Panc1 (cell line): ENCODE data around the gene PPP6R2. TPM values are rescaled to one million over a fixed set of nuclear protein-coding genes. Genes with fewer than 3 reads are reported as not detected.
A peak's percentile ranks its signal among the peaks of the same experiment; 100 is the strongest.

Experiments used
- ATAC-seq: fragments of 200-7000 bp; cut with Tn5 transposase; 2 replicates; pipeline ENCODE4 v1.9.1; 2020; ENCODE audit warnings: mild to moderate bottlenecking, moderate library complexity
- BruUV-seq: library from RNA; stranded (reverse); fragments of 400-500 nt; replicated peaks from 2 replicates; lab custom pipeline; 2021; lab: Mats Ljungman, UMichigan
- CTCF ChIA-PET: fragments of 300-600 bp; sonication (Branson Sonifier 250); formaldehyde crosslinking; loops from one replicate; lab custom pipeline; 2022; ENCODE audit warnings: antibody characterized with exemption; lab: Charles Lee
- POLR2A ChIA-PET: fragments of 300-600 bp; sonication (Branson Sonifier 250); formaldehyde crosslinking; loops from one replicate; lab custom pipeline; 2022; ENCODE audit warnings: antibody characterized with exemption; lab: Charles Lee
- DNase-seq: peaks from one replicate; pipeline ENCODE4 v3.0.0-alpha.2; 2010; ENCODE audit warnings: low read depth, low spot score
- H3K27ac ChIP-seq: 2 replicates; pipeline ENCODE4 v1.5.1; 2011; ENCODE audit warnings: mild to moderate bottlenecking, low read length, inconsistent platforms
- H3K27me3 ChIP-seq: fragments of 200-500 bp; sonication (Bioruptor generic); 2 replicates; pipeline ENCODE4 v1.6.0; 2014; ENCODE audit warnings: low read length, inconsistent platforms; ENCODE audit not compliant: control insufficient read depth, insufficient read depth
- H3K36me3 ChIP-seq: fragments of 200-500 bp; sonication (Bioruptor generic); 2 replicates; pipeline ENCODE4 v1.5.1; 2014; ENCODE audit warnings: inconsistent platforms, mild to moderate bottlenecking, low read length, moderate library complexity; ENCODE audit not compliant: control insufficient read depth, insufficient read depth
- H3K4me1 ChIP-seq: 2 replicates; pipeline ENCODE4 v1.5.1; 2011; ENCODE audit warnings: inconsistent platforms, mild to moderate bottlenecking, low read length, moderate library complexity; ENCODE audit not compliant: control insufficient read depth, insufficient read depth
- H3K4me3 ChIP-seq, 2 experiments: 2 replicates each; pipeline ENCODE4 v1.5.1; 2011 to 2012; ENCODE audit warnings: low read depth in 2 of 2, low read length in 2 of 2, mild to moderate bottlenecking in 2 of 2, inconsistent platforms in 1 of 2, moderate library complexity in 1 of 2
- H3K9me3 ChIP-seq: fragments of 200-500 bp; sonication (Bioruptor generic); 2 replicates; pipeline ENCODE4 v1.5.1; 2014; ENCODE audit warnings: low read depth, mild to moderate bottlenecking, inconsistent platforms, low read length, moderate library complexity; ENCODE audit not compliant: control insufficient read depth, insufficient read depth
- POLR2AphosphoS5 ChIP-seq: IDR thresholded peaks from 2 replicates; pipeline ENCODE4 v1.6.1; 2012; ENCODE audit warnings: mild to moderate bottlenecking, low read depth, low read length, moderate library complexity
- SIN3A ChIP-seq: IDR thresholded peaks from 2 replicates; pipeline ENCODE4 v1.6.1; 2012; ENCODE audit warnings: low read depth, mild to moderate bottlenecking, low read length, moderate library complexity, borderline replicate concordance; ENCODE audit not compliant: insufficient read depth
- TCF7L2 ChIP-seq: IDR thresholded peaks from 2 replicates; pipeline ENCODE4 v1.6.1; 2011; ENCODE audit warnings: mild to moderate bottlenecking, low read depth, low read length, inconsistent platforms
- in situ Hi-C: cut with HindIII; loops from 2 replicates; pipeline ENCODE4 v1.10.0; 2016; ENCODE audit warnings: low sequenced_read_pairs, low pct_unique_long_range_greater_than_20kb
- intact Hi-C: fragments of 100-400 bp; cut with micrococcal nuclease; formaldehyde crosslinking; loops from one replicate; pipeline ENCODE4 v1.10.0; 2022; ENCODE audit not compliant: unreplicated experiment
- total RNA-seq: library from RNA; stranded (reverse); gene quantifications from one replicate; pipeline ENCODE4 v1.2.1, GENCODE V29; 2021; ENCODE audit not compliant: unreplicated experiment
- TF ChIP-seq, protein P1 (sequence below): fragments of 450-650 bp; IDR thresholded peaks from 2 replicates; pipeline ENCODE4 v1.5.1; 2017; ENCODE audit warnings: mild to moderate bottlenecking
- TF ChIP-seq, protein P2 (sequence below), 2 experiments: IDR thresholded peaks; 2 replicates each; pipeline ENCODE4 v1.6.1; 2011 to 2012; ENCODE audit warnings: low read depth in 2 of 2, control low read depth in 1 of 2, low read length in 1 of 2, mild to moderate bottlenecking in 1 of 2, moderate library complexity in 1 of 2; ENCODE audit not compliant: insufficient read depth in 1 of 2

The PPP6R2 gene
- total RNA-seq, 1 experiment from 2014 or later, result 52.8 TPM

DNA sequence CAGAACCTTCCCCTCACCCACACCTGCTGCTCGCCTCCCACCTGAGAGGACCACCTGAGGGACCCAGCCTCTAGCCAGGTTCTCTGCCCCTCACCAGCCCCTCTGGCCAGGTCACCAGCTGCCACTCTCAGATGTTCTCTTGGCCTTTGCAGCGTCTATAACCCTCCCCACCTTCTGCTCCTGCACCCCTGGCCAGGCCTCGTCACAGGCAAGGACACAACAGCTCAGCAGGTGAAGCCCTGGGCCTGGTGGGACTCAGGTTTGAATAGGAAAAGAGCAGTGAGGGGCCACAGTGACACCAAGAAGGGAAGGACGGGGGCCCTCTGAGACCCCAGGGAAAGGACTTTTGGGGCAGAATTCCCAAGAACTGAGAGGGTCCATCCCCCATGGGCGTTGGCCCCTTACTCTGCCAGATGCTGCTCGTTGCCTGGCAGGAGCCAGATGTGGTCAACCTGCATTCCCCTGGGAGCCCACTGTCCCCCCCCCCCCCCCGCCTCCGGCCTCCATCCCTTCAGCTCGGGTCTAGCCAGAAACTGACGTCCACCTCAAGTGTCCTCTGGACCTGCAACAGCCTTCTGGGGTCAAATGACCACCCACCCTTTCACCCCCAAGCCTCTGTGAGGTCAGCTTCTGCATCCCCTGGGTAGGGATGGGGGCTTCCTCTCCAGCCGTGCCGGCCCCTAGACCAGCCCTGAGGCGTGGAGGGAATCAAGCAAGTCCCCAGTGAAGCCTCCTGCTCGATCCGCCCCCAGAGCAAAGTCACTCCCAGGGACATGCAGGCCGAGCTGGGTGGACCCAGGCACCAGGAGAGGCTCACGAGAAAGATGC is 103.0 kb downstream of the PPP6R2 start:
- ChIA-PET POLR2A (no interaction called here), CTCF (no interaction called here)
- intact Hi-C loops (no loop called here), in situ Hi-C loops (no loop called here)
- BruUV-seq, result no TSS peak
- peak overlapping the region; percentile 70; the same call in 1 of the 2 replicates for H3K27ac ChIP-seq
- DNase-seq (no peak), ATAC-seq (peak; percentile 28; the same call in 1 of the 2 replicates)
- H3K4me3 ChIP-seq, result no peak overlapping the region
- H3K9me3 ChIP-seq, result no peaks in the 10 kb centered on the region
- no peaks in the 10 kb centered on the region for H3K27me3 ChIP-seq
- TF ChIP-seq SIN3A (no peak), TCF7L2 (no peak), POLR2AphosphoS5 (no peak; the same call in 1 of the 2 replicates)
- TF ChIP-seq, protein P1, sequence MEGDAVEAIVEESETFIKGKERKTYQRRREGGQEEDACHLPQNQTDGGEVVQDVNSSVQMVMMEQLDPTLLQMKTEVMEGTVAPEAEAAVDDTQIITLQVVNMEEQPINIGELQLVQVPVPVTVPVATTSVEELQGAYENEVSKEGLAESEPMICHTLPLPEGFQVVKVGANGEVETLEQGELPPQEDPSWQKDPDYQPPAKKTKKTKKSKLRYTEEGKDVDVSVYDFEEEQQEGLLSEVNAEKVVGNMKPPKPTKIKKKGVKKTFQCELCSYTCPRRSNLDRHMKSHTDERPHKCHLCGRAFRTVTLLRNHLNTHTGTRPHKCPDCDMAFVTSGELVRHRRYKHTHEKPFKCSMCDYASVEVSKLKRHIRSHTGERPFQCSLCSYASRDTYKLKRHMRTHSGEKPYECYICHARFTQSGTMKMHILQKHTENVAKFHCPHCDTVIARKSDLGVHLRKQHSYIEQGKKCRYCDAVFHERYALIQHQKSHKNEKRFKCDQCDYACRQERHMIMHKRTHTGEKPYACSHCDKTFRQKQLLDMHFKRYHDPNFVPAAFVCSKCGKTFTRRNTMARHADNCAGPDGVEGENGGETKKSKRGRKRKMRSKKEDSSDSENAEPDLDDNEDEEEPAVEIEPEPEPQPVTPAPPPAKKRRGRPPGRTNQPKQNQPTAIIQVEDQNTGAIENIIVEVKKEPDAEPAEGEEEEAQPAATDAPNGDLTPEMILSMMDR, result no peak
- TF ChIP-seq, protein P2, sequence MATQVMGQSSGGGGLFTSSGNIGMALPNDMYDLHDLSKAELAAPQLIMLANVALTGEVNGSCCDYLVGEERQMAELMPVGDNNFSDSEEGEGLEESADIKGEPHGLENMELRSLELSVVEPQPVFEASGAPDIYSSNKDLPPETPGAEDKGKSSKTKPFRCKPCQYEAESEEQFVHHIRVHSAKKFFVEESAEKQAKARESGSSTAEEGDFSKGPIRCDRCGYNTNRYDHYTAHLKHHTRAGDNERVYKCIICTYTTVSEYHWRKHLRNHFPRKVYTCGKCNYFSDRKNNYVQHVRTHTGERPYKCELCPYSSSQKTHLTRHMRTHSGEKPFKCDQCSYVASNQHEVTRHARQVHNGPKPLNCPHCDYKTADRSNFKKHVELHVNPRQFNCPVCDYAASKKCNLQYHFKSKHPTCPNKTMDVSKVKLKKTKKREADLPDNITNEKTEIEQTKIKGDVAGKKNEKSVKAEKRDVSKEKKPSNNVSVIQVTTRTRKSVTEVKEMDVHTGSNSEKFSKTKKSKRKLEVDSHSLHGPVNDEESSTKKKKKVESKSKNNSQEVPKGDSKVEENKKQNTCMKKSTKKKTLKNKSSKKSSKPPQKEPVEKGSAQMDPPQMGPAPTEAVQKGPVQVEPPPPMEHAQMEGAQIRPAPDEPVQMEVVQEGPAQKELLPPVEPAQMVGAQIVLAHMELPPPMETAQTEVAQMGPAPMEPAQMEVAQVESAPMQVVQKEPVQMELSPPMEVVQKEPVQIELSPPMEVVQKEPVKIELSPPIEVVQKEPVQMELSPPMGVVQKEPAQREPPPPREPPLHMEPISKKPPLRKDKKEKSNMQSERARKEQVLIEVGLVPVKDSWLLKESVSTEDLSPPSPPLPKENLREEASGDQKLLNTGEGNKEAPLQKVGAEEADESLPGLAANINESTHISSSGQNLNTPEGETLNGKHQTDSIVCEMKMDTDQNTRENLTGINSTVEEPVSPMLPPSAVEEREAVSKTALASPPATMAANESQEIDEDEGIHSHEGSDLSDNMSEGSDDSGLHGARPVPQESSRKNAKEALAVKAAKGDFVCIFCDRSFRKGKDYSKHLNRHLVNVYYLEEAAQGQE (IDR thresholded peaks at IDR 0.05; ENCODE audit: insufficient read depth in 1 of 2, low read depth in 2 of 2, low read length in 1 of 2), result no peak
- peaks cover 22% of the 10 kb centered on the region for H3K4me1 ChIP-seq
- 0 out of 2 replicates have a peak, but pooled peaks cover 2% of the 10 kb centered on the region for H3K36me3 ChIP-seq

DNA sequence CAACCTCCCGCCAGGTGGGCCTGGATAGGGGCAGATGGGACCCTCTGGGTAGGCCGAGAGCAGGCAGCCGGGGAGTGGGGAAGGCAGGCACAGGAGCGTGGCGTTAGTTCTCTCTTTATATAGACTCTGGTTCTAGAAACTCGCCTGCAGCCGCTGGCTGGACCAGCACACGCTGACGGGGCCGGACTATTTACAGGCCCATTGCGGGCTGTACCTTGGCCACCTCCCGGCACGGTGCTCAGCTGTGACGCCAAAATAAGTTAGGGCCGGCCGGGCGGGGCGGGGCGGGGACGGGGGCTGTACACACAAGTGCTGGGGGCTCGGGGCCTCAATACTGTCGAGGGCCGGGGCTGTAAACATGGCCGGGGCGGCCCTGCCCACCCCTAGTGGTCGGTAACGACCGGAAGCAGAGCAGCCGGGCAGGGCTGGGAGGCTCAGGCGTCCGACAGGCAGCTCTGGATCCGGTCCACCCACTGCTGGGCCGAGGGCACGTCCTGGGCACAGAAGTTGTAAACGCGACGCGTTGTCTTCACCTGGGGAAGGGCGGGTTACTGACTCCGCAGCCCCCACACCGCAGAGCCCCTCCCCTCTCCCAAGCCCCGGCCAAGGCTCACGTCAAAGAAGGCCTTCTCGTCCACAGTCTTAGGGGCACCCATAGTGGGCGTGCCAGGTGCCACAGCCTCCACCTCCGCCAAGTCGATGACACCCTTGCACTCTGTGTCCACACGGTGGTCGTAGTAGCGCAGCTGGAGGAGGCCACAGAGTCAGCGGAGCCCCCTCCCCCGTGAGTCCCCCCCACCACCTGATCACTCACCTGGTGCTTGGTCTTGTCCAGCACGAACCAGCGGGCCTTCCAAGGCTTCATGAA is 103.8 kb downstream of the PPP6R2 start:
- Histone ChIP-seq H3K9me3 (no peaks in the 10 kb centered on the region), H3K4me3 (no peak overlapping the region), H3K4me1 (peaks cover 22% of the 10 kb centered on the region), H3K27me3 (no peaks in the 10 kb centered on the region), H3K27ac (peak overlapping the region; percentile 29; the same call in 1 of the 2 replicates), H3K36me3 (0 out of 2 replicates have a peak, but pooled peaks cover 2% of the 10 kb centered on the region)
- ChIA-PET CTCF (no interaction called here), POLR2A (no interaction called here)
- no TSS peak for BruUV-seq
- intact Hi-C loops (no loop called here), in situ Hi-C loops (no loop called here)
- peak; percentile 20; the same call in 1 of the 2 replicates for ATAC-seq
- no peak for DNase-seq
- TF ChIP-seq POLR2AphosphoS5, result no peak
- TF ChIP-seq, protein P1, result no peak
- TF ChIP-seq, protein P2 (IDR thresholded peaks at IDR 0.05; ENCODE audit: insufficient read depth in 1 of 2, low read depth in 2 of 2, low read length in 1 of 2), result no peak
- TF ChIP-seq SIN3A, result no peak
- no peak for TF ChIP-seq TCF7L2
